Measurements from ENCODE around the gene KCNJ14. TPM values are rescaled to one million over a fixed set of nuclear protein-coding genes. Genes with fewer than 3 reads are reported as not detected.

Gene KCNJ14
- 0.49 TPM for total RNA-seq
- polyA plus RNA-seq (ENCODE audit: insufficient read depth in 1 of 8, insufficient read length in 8 of 8, low replicate concordance in 1 of 8) = 1 to 10 TPM in 2 of 8 donors, under 1 TPM in 6; 0.48 to 1.2 (median 0.92) TPM
- long read RNA-seq, donor 1 = 0 reads
- long read RNA-seq, donor 2 = 0 reads
- long read RNA-seq, donor 3 = 0 reads
- long read RNA-seq, donor 4 = 0 reads
- long read RNA-seq, donor 5 = 0 reads
- long read RNA-seq, donor 6 = 0 reads
- long read RNA-seq, donor 7 = 0 reads
- long read RNA-seq, donor 8 = 0 reads
- long read RNA-seq, donor 9 = 0 reads
- long read RNA-seq, donor 10 = 0 reads
- long read RNA-seq, donor 11 = 0 reads

- H3K4me1 ChIP-seq (ENCODE audit: control insufficient read depth, insufficient read depth, low read length) = no peaks in the 10 kb centered on the region
- H3K36me3 ChIP-seq (ENCODE audit: control insufficient read depth, insufficient read depth, low read length) = peaks cover 64% of the 10 kb centered on the region
- no peaks in the 10 kb centered on the region for H3K9me3 ChIP-seq (replicated peaks; ENCODE audit: control insufficient read depth, low read depth, low read length)
- 84% methylated on average over 12 of the region's 16 CpGs for WGBS (ENCODE audit: insufficient coverage)
- no peak within 1 kb of the TSS for H3K4me3 ChIP-seq (ENCODE audit: low read length)
- DNase-seq = no peak
- H3K27me3 ChIP-seq (ENCODE audit: control insufficient read depth, insufficient read depth, low read length) = no peaks in the 10 kb centered on the region
- no peak within 1 kb of the TSS for H3K27ac ChIP-seq (ENCODE audit: low read length)
Observed at GRCh38 chr19:48455171-48455907, at the start of gene KCNJ14. Gene KCNJ14, plus strand, starts transcription at chr19:48455574. Its CDS starts 6,151 bp downstream, at chr19:48461725.

- no peak for DNase-seq
- Histone ChIP-seq H3K36me3 (ENCODE audit: control insufficient read depth, insufficient read depth, low read length) (no peaks in the 10 kb centered on the region), H3K4me3 (ENCODE audit: low read length) (no peak overlapping the region), H3K27ac (ENCODE audit: low read length) (no peak overlapping the region), H3K27me3 (ENCODE audit: control insufficient read depth, insufficient read depth, low read length) (no peaks in the 10 kb centered on the region), H3K4me1 (ENCODE audit: control insufficient read depth, insufficient read depth, low read length) (no peaks in the 10 kb centered on the region), H3K9me3 (replicated peaks; ENCODE audit: control insufficient read depth, low read depth, low read length) (no peaks in the 10 kb centered on the region)
- WGBS (ENCODE audit: insufficient coverage) = 88% methylated on average over 11 of the region's 13 CpGs
Observed at GRCh38 chr19:48405850-48406249, 49.5 kb upstream of the KCNJ14 start.

- Histone ChIP-seq H3K27ac (ENCODE audit: low read length) (no peak overlapping the region), H3K4me1 (ENCODE audit: control insufficient read depth, insufficient read depth, low read length) (no peaks in the 10 kb centered on the region), H3K27me3 (ENCODE audit: control insufficient read depth, insufficient read depth, low read length) (peaks cover 38% of the 10 kb centered on the region), H3K4me3 (ENCODE audit: low read length) (no peak overlapping the region), H3K36me3 (ENCODE audit: control insufficient read depth, insufficient read depth, low read length) (no peaks in the 10 kb centered on the region), H3K9me3 (replicated peaks; ENCODE audit: control insufficient read depth, low read depth, low read length) (no peaks in the 10 kb centered on the region)
- DNase-seq = no peak
- 32% methylated on average over 19 of the region's 24 CpGs for WGBS (ENCODE audit: insufficient coverage)
Observed at GRCh38 chr19:48413879-48414587, 41.3 kb upstream of the KCNJ14 start.

DNA sequence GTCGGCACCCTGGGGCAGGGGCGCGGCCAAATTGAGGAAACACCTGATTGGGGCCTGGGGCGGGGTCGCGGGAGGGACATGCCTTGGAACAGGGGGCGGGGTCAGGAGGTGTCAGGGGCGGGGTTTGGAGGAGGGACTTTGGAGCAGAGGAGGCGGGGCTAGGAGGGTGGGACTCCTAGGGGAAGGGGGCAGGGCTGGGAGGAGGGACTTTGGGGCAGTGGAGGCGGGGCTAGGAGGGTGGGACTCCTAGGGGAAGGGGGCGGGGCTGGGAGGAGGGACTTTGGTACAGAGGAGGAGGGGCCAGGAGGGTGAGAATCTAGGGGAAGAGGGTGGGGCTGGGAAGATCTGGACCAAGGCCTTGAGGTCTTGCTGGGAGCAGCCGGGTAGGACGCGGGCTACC, 40.0 kb upstream of the KCNJ14 start:
- WGBS (ENCODE audit: insufficient coverage) = 24% methylated on average over 9 of the region's 14 CpGs
- Histone ChIP-seq H3K27me3 (ENCODE audit: control insufficient read depth, insufficient read depth, low read length) (peaks cover 38% of the 10 kb centered on the region), H3K4me1 (ENCODE audit: control insufficient read depth, insufficient read depth, low read length) (no peaks in the 10 kb centered on the region), H3K4me3 (ENCODE audit: low read length) (no peak overlapping the region), H3K27ac (ENCODE audit: low read length) (no peak overlapping the region), H3K36me3 (ENCODE audit: control insufficient read depth, insufficient read depth, low read length) (no peaks in the 10 kb centered on the region), H3K9me3 (replicated peaks; ENCODE audit: control insufficient read depth, low read depth, low read length) (no peaks in the 10 kb centered on the region)
- DNase-seq = peak; percentile 67

DNA sequence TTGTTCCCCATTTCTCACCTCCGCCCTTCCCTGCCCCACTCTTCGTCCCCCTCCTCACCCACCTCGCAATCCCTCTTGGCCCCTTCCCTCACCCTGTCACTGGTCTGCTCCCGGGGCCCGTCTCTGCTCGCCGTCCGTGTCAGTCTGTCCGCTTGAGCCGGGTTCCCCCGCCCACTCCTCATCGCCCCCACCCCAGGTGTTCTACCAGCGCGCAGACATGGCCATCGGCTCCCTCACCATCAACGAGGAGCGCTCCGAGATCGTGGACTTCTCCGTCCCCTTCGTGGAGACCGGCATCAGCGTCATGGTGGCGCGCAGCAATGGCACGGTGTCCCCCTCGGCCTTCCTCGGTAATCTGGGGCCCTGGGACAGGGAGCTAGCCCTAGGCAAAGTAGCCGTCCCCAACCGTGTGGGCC, 39.6 kb upstream of the KCNJ14 start:
- H3K27ac ChIP-seq (ENCODE audit: low read length) = no peak overlapping the region
- no peak for DNase-seq
- H3K9me3 ChIP-seq (replicated peaks; ENCODE audit: control insufficient read depth, low read depth, low read length) = no peaks in the 10 kb centered on the region
- no peaks in the 10 kb centered on the region for H3K36me3 ChIP-seq (ENCODE audit: control insufficient read depth, insufficient read depth, low read length)
- 32% methylated on average over 30 of the region's 30 CpGs for WGBS (ENCODE audit: insufficient coverage)
- no peaks in the 10 kb centered on the region for H3K4me1 ChIP-seq (ENCODE audit: control insufficient read depth, insufficient read depth, low read length)
- no peak overlapping the region for H3K4me3 ChIP-seq (ENCODE audit: low read length)
- H3K27me3 ChIP-seq (ENCODE audit: control insufficient read depth, insufficient read depth, low read length) = peaks cover 38% of the 10 kb centered on the region

DNA sequence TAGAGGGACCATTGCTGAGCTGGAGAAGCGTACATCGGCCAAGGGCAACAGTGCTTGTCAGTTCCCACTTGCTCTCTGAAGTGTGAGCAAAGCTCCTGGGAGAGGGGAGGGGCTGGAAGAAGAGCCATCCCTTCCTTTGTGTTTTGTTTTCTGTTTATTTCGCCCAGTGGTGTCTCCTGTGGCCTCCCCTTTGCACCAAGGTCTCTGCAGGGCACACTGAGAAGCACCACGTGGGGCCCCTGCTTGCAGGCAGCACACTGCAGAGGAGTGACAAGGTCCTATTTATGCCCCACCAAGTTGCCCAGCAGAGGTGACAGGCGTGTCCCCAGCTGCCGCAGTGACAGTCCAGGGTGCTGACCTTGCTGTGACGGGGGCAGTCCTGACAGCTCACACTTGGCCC, 38.0 kb upstream of the KCNJ14 start:
- peaks cover 38% of the 10 kb centered on the region for H3K27me3 ChIP-seq (ENCODE audit: control insufficient read depth, insufficient read depth, low read length)

DNA sequence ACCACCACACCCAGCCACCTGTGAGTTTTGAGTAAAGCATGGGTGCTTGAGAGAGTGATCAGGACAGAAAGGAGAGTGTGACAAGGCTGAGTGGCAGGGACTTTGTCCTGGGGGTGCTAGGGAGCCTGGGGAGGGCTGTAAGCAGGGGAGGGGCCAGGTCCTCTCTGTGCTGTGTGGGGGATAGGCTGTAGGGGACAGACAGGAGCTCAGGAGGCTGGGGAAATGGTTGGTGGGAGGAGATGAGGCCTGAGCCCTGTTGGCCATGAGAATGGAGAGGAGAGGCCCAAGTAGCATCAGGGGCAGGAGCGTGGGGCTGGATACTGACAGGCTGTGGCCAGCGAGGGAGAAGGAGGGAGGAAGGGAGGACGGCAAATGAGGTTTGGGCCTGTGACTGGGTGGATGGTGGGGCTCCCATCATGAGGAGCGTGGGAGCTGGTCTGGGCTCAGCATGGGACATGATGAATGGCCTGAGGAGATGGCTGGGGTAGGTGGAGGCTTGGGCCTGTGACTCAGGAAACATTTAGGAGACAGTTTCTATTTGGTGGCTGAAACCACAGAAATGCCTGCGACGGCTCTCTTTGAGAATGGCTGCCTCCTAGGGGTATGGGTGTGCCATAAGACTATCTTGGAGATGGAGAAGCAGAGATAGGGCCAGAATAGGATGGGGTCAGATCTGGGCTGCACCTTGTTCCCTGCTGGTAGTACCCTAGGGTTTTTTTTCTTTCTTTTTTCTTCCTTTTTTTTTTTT, 36.9 kb upstream of the KCNJ14 start:
- 72% methylated on average over 6 of the region's 6 CpGs for WGBS (ENCODE audit: insufficient coverage)
- H3K27ac ChIP-seq (ENCODE audit: low read length) = no peak overlapping the region
- peaks cover 37% of the 10 kb centered on the region for H3K27me3 ChIP-seq (ENCODE audit: control insufficient read depth, insufficient read depth, low read length)
- no peaks in the 10 kb centered on the region for H3K9me3 ChIP-seq (replicated peaks; ENCODE audit: control insufficient read depth, low read depth, low read length)
- no peak overlapping the region for H3K4me3 ChIP-seq (ENCODE audit: low read length)
- DNase-seq = no peak
- no peaks in the 10 kb centered on the region for H3K4me1 ChIP-seq (ENCODE audit: control insufficient read depth, insufficient read depth, low read length)
- no peaks in the 10 kb centered on the region for H3K36me3 ChIP-seq (ENCODE audit: control insufficient read depth, insufficient read depth, low read length)

More for the DNA sequence above, 38.0 kb upstream of the KCNJ14 start:
- Histone ChIP-seq H3K4me3 (ENCODE audit: low read length) (no peak overlapping the region), H3K36me3 (ENCODE audit: control insufficient read depth, insufficient read depth, low read length) (no peaks in the 10 kb centered on the region), H3K9me3 (replicated peaks; ENCODE audit: control insufficient read depth, low read depth, low read length) (no peaks in the 10 kb centered on the region), H3K27ac (ENCODE audit: low read length) (no peak overlapping the region), H3K4me1 (ENCODE audit: control insufficient read depth, insufficient read depth, low read length) (no peaks in the 10 kb centered on the region)
- 56% methylated on average over 4 of the region's 7 CpGs for WGBS (ENCODE audit: insufficient coverage)
- no peak for DNase-seq

DNA sequence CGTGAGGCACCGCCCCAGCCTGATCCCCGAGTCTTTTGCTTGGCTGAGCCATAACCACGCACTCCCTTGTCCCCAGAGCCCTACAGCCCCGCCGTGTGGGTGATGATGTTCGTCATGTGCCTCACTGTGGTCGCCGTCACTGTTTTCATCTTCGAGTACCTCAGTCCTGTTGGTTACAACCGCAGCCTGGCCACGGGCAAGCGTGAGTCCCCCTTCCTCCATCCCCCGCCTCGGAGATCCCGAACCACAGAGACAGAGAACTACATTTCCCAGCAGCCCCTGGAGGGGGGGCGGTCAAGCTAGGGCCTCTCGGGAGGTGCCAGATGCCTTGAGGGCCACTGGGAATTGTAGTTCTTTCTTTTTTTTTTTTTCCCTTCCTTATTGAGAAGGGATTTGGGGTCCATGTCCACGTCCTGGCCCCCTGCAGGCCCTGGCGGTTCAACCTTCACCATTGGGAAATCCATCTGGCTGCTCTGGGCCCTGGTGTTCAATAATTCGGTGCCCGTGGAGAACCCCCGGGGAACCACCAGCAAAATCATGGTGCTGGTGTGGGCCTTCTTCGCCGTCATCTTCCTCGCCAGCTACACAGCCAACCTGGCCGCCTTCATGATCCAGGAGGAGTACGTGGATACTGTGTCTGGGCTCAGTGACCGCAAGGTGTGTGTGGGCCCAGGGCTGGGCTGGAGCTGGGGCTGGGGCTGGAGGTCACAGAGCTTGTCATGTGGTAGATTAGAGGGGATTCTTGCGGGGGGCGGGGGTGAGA, 36.0 kb upstream of the KCNJ14 start:
- H3K36me3 ChIP-seq (ENCODE audit: control insufficient read depth, insufficient read depth, low read length) = no peaks in the 10 kb centered on the region
- H3K27ac ChIP-seq (ENCODE audit: low read length) = no peak overlapping the region
- no peaks in the 10 kb centered on the region for H3K9me3 ChIP-seq (replicated peaks; ENCODE audit: control insufficient read depth, low read depth, low read length)
- H3K4me3 ChIP-seq (ENCODE audit: low read length) = no peak overlapping the region
- peak; percentile 70 for DNase-seq
- peaks cover 28% of the 10 kb centered on the region for H3K27me3 ChIP-seq (ENCODE audit: control insufficient read depth, insufficient read depth, low read length)
- 71% methylated on average over 19 of the region's 31 CpGs for WGBS (ENCODE audit: insufficient coverage)
- no peaks in the 10 kb centered on the region for H3K4me1 ChIP-seq (ENCODE audit: control insufficient read depth, insufficient read depth, low read length)

DNA sequence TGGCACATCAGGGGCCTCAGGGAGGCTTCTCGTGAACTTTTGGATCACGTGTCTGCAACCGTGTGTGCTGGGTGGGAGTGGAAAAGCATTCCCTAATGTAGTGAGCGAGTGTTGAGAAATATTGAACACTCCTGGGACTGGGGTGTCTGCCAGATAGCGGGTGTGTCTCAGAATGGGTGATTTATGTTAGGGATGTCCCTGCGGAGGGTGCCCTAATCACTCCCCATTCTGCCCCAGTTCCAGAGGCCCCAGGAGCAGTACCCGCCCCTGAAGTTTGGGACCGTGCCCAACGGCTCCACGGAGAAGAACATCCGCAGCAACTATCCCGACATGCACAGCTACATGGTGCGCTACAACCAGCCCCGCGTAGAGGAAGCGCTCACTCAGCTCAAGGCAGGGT, 33.8 kb upstream of the KCNJ14 start:
- peaks cover 6% of the 10 kb centered on the region for H3K27me3 ChIP-seq (ENCODE audit: control insufficient read depth, insufficient read depth, low read length)
- H3K4me3 ChIP-seq (ENCODE audit: low read length) = no peak overlapping the region
- no peaks in the 10 kb centered on the region for H3K36me3 ChIP-seq (ENCODE audit: control insufficient read depth, insufficient read depth, low read length)
- no peaks in the 10 kb centered on the region for H3K4me1 ChIP-seq (ENCODE audit: control insufficient read depth, insufficient read depth, low read length)
- no peak overlapping the region for H3K27ac ChIP-seq (ENCODE audit: low read length)
- no peak for DNase-seq
- H3K9me3 ChIP-seq (replicated peaks; ENCODE audit: control insufficient read depth, low read depth, low read length) = no peaks in the 10 kb centered on the region
- WGBS (ENCODE audit: insufficient coverage) = 64% methylated on average over 13 of the region's 16 CpGs

Data from muscle of leg (tissue), 16 donors.